GM12874 (cell line): ENCODE measurements around the gene ADAMTS2.

Source experiments
- TF ChIP-seq, protein P1 (sequence below): IDR thresholded peaks from 2 replicates; pipeline ENCODE4 v1.5.1; 2011; ENCODE audit warnings: low read depth, mild to moderate bottlenecking, control low read depth, low read length, moderate library complexity; ENCODE audit not compliant: insufficient read depth

Gene ADAMTS2

DNA sequence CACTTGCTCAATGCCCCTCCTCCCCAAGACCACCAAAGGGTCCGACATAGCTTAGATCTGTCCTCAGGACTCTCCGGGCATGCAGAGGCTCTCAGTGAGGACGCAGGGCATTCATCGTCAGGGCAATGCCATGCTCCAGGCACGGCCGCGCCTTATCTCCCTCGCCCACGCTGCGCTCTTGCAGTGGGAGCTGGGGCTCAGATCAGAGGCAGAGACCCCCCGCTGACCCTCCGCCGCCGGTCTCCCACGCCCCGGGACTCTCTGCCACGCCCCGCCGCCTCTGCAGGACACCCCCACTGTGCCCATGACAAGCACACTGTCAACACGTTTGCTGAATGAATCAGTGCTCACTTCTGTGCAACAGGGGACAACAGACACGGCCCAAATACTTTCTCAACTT lies 140.7 kb downstream of the ADAMTS2 start:
- TF ChIP-seq, protein P1, sequence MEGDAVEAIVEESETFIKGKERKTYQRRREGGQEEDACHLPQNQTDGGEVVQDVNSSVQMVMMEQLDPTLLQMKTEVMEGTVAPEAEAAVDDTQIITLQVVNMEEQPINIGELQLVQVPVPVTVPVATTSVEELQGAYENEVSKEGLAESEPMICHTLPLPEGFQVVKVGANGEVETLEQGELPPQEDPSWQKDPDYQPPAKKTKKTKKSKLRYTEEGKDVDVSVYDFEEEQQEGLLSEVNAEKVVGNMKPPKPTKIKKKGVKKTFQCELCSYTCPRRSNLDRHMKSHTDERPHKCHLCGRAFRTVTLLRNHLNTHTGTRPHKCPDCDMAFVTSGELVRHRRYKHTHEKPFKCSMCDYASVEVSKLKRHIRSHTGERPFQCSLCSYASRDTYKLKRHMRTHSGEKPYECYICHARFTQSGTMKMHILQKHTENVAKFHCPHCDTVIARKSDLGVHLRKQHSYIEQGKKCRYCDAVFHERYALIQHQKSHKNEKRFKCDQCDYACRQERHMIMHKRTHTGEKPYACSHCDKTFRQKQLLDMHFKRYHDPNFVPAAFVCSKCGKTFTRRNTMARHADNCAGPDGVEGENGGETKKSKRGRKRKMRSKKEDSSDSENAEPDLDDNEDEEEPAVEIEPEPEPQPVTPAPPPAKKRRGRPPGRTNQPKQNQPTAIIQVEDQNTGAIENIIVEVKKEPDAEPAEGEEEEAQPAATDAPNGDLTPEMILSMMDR: no peak

DNA sequence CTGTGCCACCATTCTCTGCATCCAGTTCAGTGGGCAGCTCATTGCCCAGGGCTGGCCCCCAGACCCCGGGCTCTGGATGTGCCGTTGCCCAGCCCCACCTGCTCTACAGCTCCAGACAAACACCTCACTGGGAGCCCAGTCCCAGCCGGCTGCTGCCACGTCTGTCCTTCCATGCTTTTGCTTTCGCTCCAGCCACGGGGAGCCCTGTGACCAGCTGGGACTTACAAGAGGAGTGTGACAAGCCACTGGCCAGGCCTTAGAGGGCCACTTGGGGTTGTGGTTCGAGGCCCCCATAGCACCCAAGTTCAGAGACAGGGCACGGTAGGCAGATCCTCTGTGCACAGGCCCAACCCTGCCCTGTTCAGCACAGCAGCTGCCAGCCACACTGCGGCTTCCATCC lies 142.0 kb downstream of the ADAMTS2 start:
- TF ChIP-seq, protein P1: no peak

DNA sequence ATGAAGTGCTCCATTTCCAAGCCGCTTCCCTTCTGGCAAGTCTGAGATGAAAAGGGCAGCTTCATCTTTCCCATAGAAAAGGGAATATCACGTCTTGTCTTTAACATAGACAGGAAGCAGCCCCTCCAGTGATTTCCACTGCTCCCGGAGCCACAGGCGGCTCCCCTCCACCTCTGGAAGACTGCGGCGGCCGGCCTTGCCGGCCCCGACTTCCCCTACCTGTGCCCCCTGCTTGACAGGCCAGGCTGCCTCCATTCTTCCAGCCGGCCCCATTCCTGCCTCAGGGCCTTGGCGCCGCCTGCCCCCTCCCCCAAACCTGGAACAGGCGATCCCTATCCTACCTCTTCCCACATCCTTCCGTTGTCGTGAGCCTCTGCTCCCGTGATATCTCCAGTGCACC lies 143.3 kb downstream of the ADAMTS2 start:
- TF ChIP-seq, protein P1: no peak

DNA sequence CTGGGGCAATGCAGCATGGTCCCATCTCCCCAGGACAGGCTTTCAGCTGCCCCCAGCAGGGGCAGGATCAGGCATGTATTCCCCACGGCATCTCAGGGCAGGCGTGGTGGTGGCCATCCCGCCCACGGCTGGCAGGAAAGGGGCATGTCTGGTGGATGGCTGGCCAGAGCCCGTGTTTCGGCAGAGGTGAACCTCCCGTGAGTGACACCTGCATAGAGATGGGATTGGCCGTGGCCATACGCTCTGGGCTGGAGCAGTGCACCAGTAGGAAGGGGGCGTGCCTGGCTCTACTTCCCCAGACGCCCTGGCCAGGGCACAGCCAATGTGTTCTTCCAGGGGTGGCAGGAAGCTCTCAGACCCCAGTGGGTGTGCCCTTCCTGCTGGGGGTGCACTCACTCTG lies 146.0 kb downstream of the ADAMTS2 start:
- TF ChIP-seq, protein P1: no peak

DNA sequence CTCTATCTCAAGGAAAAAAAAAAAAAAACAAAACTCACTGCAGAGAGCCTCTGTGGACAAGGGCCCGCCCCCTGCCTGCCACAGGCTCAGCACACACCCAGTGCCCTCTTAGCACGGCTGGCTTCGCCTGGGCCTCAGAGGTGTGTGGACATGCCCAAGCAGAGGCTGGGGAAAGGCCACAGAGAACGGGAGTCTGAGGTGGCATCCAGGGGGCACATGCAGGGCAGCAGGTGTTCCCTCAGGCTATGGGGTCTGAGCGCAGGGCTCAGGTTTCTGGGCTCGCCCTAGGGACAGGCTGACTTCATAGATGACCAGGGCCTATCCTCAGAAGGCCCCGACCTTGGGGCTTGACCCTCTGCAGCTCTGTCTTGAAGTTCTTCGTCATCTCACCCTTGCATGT lies 146.4 kb downstream of the ADAMTS2 start:
- TF ChIP-seq, protein P1: no peak

DNA sequence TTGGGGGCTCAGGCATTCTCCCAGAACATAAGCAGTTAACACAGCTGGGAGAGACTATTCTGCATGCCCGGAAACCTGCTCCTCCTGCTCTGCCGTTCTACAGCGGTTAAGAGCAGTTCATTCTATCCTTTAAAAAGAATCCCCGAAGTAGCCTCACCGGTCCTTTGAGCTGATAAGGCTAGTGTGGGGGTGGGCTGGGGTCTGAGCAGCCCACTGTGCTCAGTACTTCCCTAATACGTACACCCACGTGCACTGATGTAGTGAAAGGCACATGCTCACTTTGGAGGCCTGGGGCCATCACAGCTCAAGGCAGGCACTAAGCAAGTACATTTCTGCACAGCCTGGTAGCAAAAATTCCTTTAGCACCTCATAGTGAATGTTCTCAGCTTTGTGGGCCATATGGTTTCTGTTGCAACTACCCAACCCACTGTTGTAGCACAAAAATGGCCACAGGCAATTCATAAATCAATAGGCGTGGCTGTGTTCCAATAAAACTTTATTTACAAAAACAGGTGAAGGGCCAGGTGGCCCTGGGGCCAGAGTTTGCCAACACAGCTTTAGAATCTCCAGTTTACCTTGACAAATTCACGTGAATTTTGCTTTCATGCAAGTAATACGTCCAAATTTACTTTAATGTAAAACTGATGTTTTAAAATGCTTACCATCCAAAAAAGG lies 148.7 kb downstream of the ADAMTS2 start:
- TF ChIP-seq, protein P1: no peak

DNA sequence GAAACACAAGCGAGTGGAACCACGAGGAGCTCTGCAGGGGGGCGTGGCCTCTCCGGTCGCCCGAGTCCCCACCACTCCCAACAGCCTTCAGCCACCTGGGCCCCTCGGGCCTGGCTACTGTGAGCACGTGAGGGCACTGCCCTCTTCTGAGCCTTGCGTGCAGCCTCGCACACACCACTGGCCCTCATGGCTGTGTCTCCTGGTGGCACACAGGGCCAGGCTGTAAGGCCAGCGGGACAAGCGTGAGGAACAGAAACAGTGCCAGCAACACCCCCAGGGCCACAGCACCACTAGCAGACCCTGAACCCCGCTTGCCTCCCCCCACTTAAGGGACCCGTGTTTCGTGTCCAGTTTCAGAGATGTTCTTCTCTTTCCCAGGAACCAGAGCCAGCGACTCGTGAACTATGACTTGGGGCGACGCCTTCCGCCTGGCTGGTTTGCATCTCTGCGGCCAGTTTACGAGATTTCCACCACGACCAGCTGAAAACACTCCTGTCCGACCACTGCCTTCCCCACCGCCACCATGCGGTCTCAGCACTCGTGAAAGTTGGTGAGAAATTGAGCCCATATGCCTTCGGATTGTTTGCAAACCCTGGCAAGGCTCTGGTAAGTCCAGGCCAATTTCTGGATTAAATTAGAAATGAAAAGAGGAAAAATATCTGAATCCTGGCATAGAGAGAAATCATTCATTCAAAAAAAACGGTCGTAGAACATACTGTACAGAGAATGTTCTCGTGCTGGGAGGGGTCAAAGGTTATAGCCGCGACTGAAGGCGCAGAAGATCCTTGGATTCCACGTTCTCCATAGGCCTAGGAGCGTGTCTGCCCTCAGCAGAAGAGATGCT lies 149.5 kb downstream of the ADAMTS2 start:
- TF ChIP-seq, protein P1: no peak
